Activated CD4-positive, alpha-beta T cell treated with anti-CD3 and anti-CD28 coated beads for 24 hours (primary cell): ENCODE data around the gene TPRA1.

Experiments
- DNase-seq, 2 donors: peaks; one replicate each; pipeline ENCODE4 v3.0.0-alpha.2; 2020; ENCODE audit warnings: low read depth in 2 of 2

Gene TPRA1

GRCh38 chr3:127560051-127560787, 30.3 kb downstream of the TPRA1 start:
- DNase-seq = no peak

- DNase-seq = no peak
Measured at GRCh38 chr3:127556565-127556964, 34.0 kb downstream of the TPRA1 start.

GRCh38 chr3:127555108-127555507, 35.4 kb downstream of the TPRA1 start:
- DNase-seq = no peak

GRCh38 chr3:127552038-127552437, 38.5 kb downstream of the TPRA1 start:
- no peak for DNase-seq

GRCh38 chr3:127551178-127551577, 39.4 kb downstream of the TPRA1 start:
- no peak for DNase-seq

GRCh38 chr3:127550468-127551157, 39.9 kb downstream of the TPRA1 start:
- no peak for DNase-seq

- DNase-seq = no peak
Measured at GRCh38 chr3:127549826-127550467, 40.6 kb downstream of the TPRA1 start.

GRCh38 chr3:127547761-127548605, 42.5 kb downstream of the TPRA1 start:
- DNase-seq = peak; percentile 70 to 75

GRCh38 chr3:127546970-127547733, 43.4 kb downstream of the TPRA1 start:
- DNase-seq = no peak

GRCh38 chr3:127546554-127546953, 44.0 kb downstream of the TPRA1 start:
- DNase-seq = no peak

- no peak for DNase-seq
Measured at GRCh38 chr3:127545711-127546457, 44.6 kb downstream of the TPRA1 start.

- DNase-seq = no peak
Measured at GRCh38 chr3:127545216-127545615, 45.3 kb downstream of the TPRA1 start.

GRCh38 chr3:127544803-127545201, 45.7 kb downstream of the TPRA1 start:
- no peak for DNase-seq

- DNase-seq = peak; percentile 46 to 69
Measured at GRCh38 chr3:127544192-127544802, 46.2 kb downstream of the TPRA1 start.

- DNase-seq = no peak
Measured at GRCh38 chr3:127543441-127543840, 47.1 kb downstream of the TPRA1 start.

GRCh38 chr3:127542441-127542952, 48.0 kb downstream of the TPRA1 start:
- no peak for DNase-seq

- no peak for DNase-seq
Measured at GRCh38 chr3:127541320-127541719, 49.2 kb downstream of the TPRA1 start.

GRCh38 chr3:127539366-127540060, 51.0 kb downstream of the TPRA1 start:
- no peak for DNase-seq

- DNase-seq = no peak
Measured at GRCh38 chr3:127538569-127538968, 52.0 kb downstream of the TPRA1 start.
